Gastroesophageal sphincter (tissue), 3 donors: ENCODE data around the gene VPS51.

Experiments used
- CTCF ChIP-seq, 4 experiments: fragments of 200-600 bp in 2 of 4; fragments of 450-650 bp in 2 of 4; sonication (generic) in 1 of 4; IDR thresholded peaks; one replicate each; pipeline ENCODE4 v1.5.1; 2017 to 2019; ENCODE audit warnings: antibody characterized with exemption in 4 of 4, mild to moderate bottlenecking in 2 of 4, moderate library complexity in 2 of 4
- POLR2A ChIP-seq, 2 donors: fragments of 450-650 bp; IDR thresholded peaks; one replicate each; pipeline ENCODE4 v1.6.1; 2017; ENCODE audit warnings: antibody characterized with exemption in 2 of 2, mild to moderate bottlenecking in 2 of 2, moderate library complexity in 1 of 2
- POLR2AphosphoS5 ChIP-seq: sonication (generic); formaldehyde crosslinking; IDR thresholded peaks from one replicate; pipeline ENCODE4 v1.6.1; 2017; ENCODE audit warnings: antibody characterized with exemption

GRCh38 chr11:65059959-65060824, 35.8 kb upstream of the VPS51 start:
- TF ChIP-seq POLR2A (IDR thresholded peaks at IDR 0.05), result no peak
- no peak for TF ChIP-seq CTCF (IDR thresholded peaks at IDR 0.05)
- no peak for TF ChIP-seq POLR2AphosphoS5
